SKM-1 treated with dmso at 0.1 percent for 144 hours (cell line): ENCODE data around the gene FJX1.
"Not testable (repeated sequence)": the region's sequence is repeated elsewhere in the genome, so short reads cannot be mapped to it uniquely, and the experiment has no call there.

Experiments
- DNase-seq: peaks from one replicate; lab custom pipeline; 2025; ENCODE audit not compliant: unreplicated experiment; lab: John Stamatoyannopoulos, UW

FJX1 gene

DNA sequence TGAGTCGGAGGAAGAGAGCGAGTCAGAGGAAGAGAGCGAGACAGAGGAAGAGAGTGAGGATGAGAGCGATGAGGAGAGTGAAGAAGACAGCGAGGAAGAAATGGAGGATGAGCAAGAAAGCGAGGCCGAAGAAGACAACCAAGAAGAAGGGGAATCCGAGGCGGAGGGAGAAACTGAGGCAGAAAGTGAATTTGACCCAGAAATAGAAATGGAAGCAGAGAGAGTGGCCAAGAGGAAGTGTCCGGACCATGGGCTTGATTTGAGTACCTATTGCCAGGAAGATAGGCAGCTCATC lies 45.1 kb downstream of the FJX1 start:
- DNase-seq: no peak

GRCh38 chr11:35664977-35665441 lies 46.7 kb downstream of the FJX1 start:
- no peak for DNase-seq

- DNase-seq: no peak
These were observed 49.0 kb downstream of the FJX1 start for GRCh38 chr11:35667257-35667656.

DNA sequence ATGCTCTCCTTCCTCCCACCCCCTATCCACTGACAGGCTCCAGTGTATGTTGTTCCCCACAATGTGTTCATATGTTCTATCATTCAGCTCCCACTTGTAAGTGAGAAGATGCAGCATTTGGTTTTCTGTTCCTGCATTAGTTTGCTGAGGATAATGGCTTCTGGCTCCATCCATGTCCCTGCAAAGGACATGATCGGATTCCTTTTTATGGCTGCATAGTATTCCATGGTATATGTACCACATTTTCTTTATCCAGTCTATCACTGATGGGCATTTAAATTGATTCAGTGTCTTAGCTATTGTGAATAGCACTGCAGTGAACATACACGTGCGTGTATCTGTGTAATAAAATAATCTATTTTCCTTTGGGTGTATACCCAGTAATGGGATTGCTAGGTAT lies 50.1 kb downstream of the FJX1 start:
- not testable (repeated sequence) for DNase-seq
